NCI-H2029 treated with DMSO at 0.1 percent for 48 hours (cell line): Measurements from ENCODE around the gene FUT7.
A peak's percentile ranks its signal among the peaks of the same experiment; 100 is the strongest.

Source experiments
- DNase-seq: peaks from one replicate; lab custom pipeline; 2025; lab: John Stamatoyannopoulos, UW

The FUT7 gene

GRCh38 chr9:137031904-137032640, at the start of gene FUT7:
TSS of gene FUT7 (minus strand) at chr9:137032088. CDS start at chr9:137031991, 97 bp downstream.
- DNase-seq = no peak

- DNase-seq = no peak
These were observed 48.6 kb upstream of the FUT7 start for GRCh38 chr9:137080260-137081122.

DNA sequence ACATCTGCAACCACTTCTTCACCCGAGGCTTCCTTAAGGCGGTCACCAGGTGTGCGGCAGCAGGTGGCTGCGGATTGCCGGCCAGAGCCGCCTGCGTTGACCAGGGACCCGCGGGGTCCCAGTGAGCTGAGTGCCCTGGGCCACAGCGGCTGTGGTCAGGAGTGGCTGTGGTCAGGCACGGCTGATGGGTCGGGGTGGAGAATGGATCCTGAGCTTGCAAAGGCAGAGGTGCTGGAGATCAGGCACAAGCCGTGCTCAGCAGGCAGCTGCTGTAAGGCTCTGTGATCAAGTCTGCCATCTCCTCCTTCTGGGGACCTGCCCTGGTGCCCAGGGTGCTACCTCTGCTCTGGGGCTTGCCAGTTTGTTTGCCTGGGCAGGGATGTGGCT, 47.5 kb upstream of the FUT7 start:
- no peak for DNase-seq

- no peak for DNase-seq
These were observed 47.0 kb upstream of the FUT7 start for GRCh38 chr9:137078701-137079400.

GRCh38 chr9:137077758-137078693, 46.1 kb upstream of the FUT7 start:
- no peak for DNase-seq

DNA sequence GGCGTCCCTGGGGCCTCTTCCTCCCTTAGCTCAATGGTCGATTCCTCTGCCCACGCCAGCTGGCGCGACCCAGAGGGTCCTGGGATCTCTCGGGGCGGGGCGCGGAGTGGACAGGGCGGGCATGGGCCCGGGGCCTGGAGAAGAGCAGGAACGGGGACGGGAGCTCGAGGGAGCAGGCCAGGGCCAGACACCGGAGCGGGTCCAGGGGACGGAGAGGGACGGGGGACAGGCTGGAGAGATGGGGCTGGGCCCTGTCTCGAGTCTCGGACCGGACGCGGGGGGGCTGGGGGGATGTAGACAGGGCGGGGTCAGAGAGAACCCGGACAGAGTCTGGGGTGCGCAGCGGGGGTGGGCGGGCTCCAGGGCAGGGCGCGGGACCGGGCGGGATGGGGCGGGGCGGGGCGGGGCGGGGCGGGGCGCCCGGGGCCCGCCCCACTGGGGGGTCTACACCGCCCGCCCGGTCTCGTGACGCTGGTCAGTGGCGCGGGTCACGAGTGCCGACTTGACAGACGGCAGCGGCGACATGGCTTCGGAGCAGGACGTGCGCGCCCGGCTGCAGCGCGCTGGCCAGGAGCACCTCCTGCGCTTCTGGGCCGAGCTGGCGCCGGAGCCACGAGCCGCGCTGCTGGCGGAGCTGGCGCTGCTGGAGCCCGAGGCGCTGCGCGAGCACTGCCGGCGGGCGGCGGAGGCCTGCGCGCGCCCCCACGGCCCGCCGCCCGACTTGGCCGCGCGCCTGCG, 45.3 kb upstream of the FUT7 start, which contains the start of gene UAP1L1:
UAP1L1 (plus strand) TSS at position 508 of the 738 bp plus-strand sequence; CDS start at position 524, 16 bp downstream.
- DNase-seq = no peak

DNA sequence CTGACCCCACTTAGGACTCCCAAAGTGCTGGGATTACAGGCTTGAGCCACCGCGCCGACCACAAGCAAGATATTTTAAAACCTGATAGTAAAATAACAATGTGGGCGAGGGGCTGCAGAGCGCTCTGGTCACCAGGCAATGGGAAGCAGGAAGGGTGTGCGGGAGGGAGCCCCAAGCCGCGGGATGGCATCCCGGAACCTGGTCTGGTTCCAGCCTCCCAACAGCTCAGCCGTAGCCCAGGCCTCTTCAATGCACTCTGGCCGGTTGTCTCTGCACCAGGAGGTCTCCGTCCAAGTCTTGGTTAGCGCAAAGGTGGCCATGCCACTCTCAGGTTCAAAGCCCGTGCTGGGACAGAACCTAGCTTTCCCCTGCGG, 44.7 kb upstream of the FUT7 start:
- no peak for DNase-seq

- no peak for DNase-seq
These were observed 43.4 kb upstream of the FUT7 start for GRCh38 chr9:137075275-137075775.

- no peak for DNase-seq
These were observed 42.9 kb upstream of the FUT7 start for GRCh38 chr9:137074657-137075274.

DNA sequence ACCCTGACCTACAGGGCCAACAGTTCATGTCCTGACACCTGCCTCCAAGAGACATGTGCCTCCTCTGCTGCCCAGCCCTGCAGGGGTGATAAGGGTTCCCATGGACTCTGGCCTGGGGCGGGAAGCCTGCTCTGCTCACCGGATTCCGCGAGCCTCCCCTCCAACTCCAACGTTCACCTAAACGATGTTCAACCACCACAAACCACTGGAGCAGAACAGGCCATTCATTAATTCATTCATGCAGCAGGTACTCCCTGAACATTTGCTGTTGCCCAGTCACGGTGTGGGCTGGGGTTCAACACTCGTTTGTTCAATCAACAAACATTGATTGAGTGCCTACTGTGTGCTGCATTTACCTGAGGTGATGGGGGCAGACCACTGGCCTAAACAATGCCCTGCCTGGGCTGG, 42.1 kb upstream of the FUT7 start:
- no peak for DNase-seq

DNA sequence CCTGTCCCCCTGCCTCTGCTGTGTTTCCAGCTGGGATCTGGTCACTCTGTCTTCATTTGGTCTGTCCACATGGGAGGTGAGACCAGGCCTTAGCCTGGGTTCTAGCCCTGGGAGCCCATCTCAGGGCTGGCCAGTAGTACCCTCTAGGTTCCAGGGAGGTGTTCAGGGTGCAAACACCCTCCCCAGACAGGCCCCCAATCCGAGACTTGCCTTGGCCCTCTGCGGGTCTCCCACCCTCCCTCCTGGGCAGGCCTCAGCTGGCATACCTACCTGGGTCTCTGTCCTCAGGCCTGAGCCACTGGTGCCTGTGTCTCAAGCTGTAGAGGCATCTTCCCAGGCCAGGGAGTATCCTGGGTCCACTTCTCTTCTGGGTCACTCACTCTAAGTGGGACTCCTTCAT, 39.4 kb upstream of the FUT7 start:
- DNase-seq = no peak

GRCh38 chr9:137070906-137071275, 39.0 kb upstream of the FUT7 start:
- no peak for DNase-seq

GRCh38 chr9:137070201-137070905, 38.5 kb upstream of the FUT7 start, which contains the start of gene SAPCD2:
TSS of gene SAPCD2 (minus strand) at chr9:137070557. CDS start at chr9:137070460, 97 bp downstream.
- peak; percentile 72 for DNase-seq

DNA sequence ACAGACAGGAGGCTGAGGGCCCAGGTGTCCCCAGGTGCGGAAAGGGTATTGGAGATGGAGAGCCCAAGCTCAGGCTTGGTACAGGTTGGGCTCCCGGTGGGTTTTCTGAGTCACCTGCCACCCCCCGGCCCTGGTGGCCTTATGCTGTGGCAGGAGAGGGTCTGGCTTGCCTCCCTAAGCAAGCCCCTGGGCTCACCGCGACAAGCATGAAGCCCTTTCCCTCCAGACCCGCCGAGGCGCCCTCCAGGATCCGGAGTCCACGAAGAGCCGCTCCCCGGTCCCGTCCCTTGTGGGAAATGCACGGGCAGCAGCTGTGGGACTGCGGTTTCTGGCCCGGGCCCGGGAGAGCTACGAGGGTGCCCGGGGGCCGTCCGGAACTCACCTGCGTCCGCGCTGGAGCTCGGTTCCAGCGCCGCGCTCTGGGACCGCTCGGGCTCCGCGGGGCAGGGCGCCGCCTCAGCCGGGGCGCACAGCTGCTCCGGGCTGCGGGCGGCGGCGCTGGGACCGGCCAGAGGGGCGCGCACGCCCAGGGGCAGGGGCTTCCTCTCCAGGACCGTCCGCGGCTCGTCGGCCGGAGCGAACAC, 37.7 kb upstream of the FUT7 start:
- DNase-seq = no peak

DNA sequence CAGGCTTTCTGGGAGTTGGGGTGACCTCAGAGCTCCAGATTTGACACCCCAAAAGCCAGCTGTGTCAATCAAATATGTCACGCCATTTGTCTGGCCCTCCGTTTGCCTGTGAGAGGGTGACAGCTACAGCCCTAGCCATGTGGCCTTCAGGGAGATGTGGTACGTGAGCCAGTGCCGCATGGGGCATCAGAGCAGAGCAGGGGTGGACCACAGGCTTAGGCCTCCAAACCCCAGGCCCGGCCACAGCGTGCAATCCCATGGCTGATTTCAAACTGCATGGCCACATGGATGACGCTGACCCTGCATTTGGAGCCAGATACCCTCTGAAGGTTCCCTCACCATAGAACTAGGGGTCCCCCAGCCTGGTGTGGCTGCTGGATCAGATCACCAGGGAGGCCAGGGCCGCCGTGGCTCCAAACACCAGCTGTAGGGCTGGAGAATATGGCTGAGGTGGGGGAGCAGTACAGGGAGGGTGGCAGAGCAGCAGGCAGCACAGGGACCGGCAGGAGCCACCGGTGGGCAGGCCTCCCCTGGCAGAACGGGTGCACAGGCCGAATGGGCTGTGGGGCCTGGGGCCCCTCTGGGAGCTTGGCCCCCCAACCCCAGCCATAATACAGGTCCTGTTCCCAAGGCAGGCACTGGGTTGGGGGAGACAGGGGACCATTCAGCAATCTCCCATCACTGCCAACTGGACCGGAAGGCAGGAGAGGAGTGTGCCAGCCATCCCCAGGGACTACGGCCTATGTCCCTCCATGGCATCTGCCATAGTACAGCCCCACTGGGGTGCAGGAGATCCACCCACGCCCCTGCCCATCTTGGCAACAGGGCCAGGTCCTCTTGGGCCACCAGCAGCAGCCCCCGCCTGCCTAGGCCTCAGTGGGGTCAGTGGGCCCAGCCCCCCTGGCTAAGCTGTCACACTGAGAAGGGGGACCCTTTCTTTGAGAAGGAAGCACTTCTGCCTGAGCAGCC, 36.9 kb upstream of the FUT7 start:
- DNase-seq = no peak

DNA sequence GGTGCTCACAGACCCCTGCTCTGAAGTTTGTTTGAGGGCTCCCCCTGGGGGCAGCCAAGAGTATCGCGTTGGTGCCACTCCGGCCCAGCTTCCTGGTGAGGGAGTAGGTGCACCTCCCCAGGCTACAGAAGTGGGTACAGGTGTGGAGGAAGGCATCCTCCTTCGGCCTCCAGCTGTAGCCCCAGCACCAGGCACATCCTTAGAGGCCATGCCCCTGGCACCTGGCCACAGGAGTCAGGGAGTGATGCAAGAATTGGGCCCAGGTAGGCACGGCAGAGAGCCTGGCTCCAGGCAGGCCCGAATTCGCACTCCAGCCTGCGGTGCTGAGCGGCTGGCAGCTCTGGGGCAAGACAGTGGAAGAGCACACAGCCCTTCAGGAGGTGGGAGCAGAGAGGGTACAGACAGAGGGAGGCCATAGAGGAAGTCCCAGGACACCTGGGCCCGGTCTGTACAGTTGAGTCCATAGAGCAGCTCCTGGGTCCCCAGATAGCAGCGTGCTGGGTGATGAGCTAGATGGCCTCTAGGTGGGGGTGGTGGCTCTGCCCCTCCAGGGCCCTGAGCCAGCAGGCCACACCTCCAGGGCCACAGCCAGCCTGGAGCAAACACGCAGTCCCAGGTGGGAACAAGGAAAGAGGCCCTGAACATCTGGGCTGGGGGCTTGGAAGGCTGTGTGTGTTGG, 36.1 kb upstream of the FUT7 start:
- peak; percentile 56 for DNase-seq
